NT2/D1 (cell line): Measurements from ENCODE around the gene RIMBP3C.

Experiments used
- SUZ12 ChIP-seq: IDR thresholded peaks from 2 replicates; pipeline ENCODE4 v1.6.1; 2011; ENCODE audit not compliant: insufficient read length, insufficient read depth; ENCODE audit errors: extremely low read depth
- ZNF274 ChIP-seq: IDR thresholded peaks from 2 replicates; pipeline ENCODE4 v1.6.1; 2011; ENCODE audit warnings: mild to moderate bottlenecking, low read depth, low read length

DNA sequence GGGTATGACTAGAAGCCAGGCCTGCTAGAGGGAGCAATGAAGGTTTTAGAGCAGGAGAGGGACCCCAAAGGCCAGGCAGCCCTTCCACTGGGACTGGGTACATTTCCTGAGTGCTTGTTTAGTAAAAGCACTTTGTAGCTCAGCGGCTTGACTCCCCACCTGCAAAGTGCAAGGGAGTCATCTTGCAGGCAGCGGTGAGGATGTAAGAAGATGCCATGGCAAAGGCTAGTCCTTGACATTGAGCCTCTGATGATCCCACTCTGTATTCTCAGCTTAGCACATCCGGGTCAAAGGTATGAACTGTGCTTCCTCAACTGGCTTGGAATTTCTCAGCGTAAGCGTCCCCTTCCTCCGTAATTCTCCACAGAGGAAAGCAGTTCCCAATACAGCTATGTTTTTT is 13.2 kb upstream of the RIMBP3C start:
- TF ChIP-seq ZNF274 (no peak), SUZ12 (no peak)
